WTC11 (cell line): ENCODE data around the gene LSM3. TPM values are rescaled to one million over a fixed set of nuclear protein-coding genes. Genes with fewer than 3 reads are reported as not detected.

Source experiments
- ATAC-seq: fragments of 200-7000 bp; cut with Tn5 transposase; 2 replicates; pipeline ENCODE4 v1.10.0; 2021; ENCODE audit warnings: mild to moderate bottlenecking, moderate library complexity
- CTCF ChIA-PET: fragments of 300-600 bp; sonication (Branson Sonifier 250); formaldehyde crosslinking; loops from one replicate; lab custom pipeline; 2021; ENCODE audit warnings: antibody characterized with exemption; lab: Charles Lee
- POLR2A ChIA-PET: fragments of 350-600 bp; sonication (Branson Sonifier 250); formaldehyde crosslinking; loops from one replicate; lab custom pipeline; 2021; ENCODE audit warnings: antibody characterized with exemption; lab: Charles Lee
- DNase-seq: peaks from one replicate; pipeline ENCODE4 v3.0.0; 2021; ENCODE audit warnings: low spot score
- H3K27ac Mint-ChIP-seq: 2 replicates; pipeline ENCODE4 v1.8.0; 2021; ENCODE audit warnings: mixed read lengths
- H3K27me3 Mint-ChIP-seq: 2 replicates; pipeline ENCODE4 v1.8.0; 2021; ENCODE audit warnings: low read depth, mild to moderate bottlenecking, moderate library complexity, mixed read lengths
- H3K36me3 Mint-ChIP-seq: 2 replicates; pipeline ENCODE4 v1.8.0; 2021; ENCODE audit warnings: mixed read lengths
- H3K4me1 Mint-ChIP-seq: 2 replicates; pipeline ENCODE4 v1.8.0; 2022; ENCODE audit warnings: mixed read lengths
- H3K4me3 Mint-ChIP-seq: 2 replicates; pipeline ENCODE4 v1.8.0; 2021; ENCODE audit warnings: mild to moderate bottlenecking, moderate library complexity, mixed read lengths
- H3K9me3 Mint-ChIP-seq: 2 replicates; pipeline ENCODE4 v1.8.0; 2021; ENCODE audit warnings: mixed read lengths
- GTF2I ChIP-seq: fragments of 250-450 bp; sonication (Bioruptor Pico); conservative IDR thresholded peaks from 2 replicates; pipeline ENCODE4 v1.4.0; 2021; ENCODE audit warnings: mild to moderate bottlenecking
- JUN ChIP-seq: sonication (generic); formaldehyde crosslinking; IDR thresholded peaks from 2 replicates; pipeline ENCODE4 v1.8.0; 2023; ENCODE audit warnings: mild to moderate bottlenecking, missing genetic modification reagents
- KAT7 ChIP-seq: sonication (generic); formaldehyde crosslinking; IDR thresholded peaks from 2 replicates; pipeline ENCODE4 v1.8.1; 2023; ENCODE audit warnings: missing genetic modification reagents, mild to moderate bottlenecking, borderline replicate concordance
- MXD4 ChIP-seq: fragments of 250-450 bp; sonication (Bioruptor Pico); IDR thresholded peaks from 2 replicates; pipeline ENCODE4 v1.8.0; 2021; ENCODE audit warnings: mild to moderate bottlenecking, moderate library complexity, borderline replicate concordance
- MYBL2 ChIP-seq: sonication (generic); formaldehyde crosslinking; IDR thresholded peaks from 2 replicates; pipeline ENCODE4 v1.8.1; 2023; ENCODE audit warnings: mild to moderate bottlenecking, moderate library complexity, missing genetic modification reagents
- NFE2L1 ChIP-seq: sonication (generic); formaldehyde crosslinking; IDR thresholded peaks from 2 replicates; pipeline ENCODE4 v1.8.1; 2023; ENCODE audit warnings: missing genetic modification reagents
- NFYB ChIP-seq: sonication (generic); formaldehyde crosslinking; conservative IDR thresholded peaks from 2 replicates; pipeline ENCODE4 v1.8.0; 2022; ENCODE audit warnings: low read depth, missing genetic modification reagents
- NR1H2 ChIP-seq: sonication (generic); formaldehyde crosslinking; IDR thresholded peaks from 2 replicates; pipeline ENCODE4 v1.9.0; 2021; ENCODE audit warnings: mild to moderate bottlenecking, moderate library complexity, missing genetic modification reagents
- RORB ChIP-seq: fragments of 250-450 bp; sonication (Bioruptor Pico); IDR thresholded peaks from 2 replicates; pipeline ENCODE4 v1.9.0; 2021; ENCODE audit warnings: mild to moderate bottlenecking
- TCF7 ChIP-seq: sonication (generic); formaldehyde crosslinking; IDR thresholded peaks from 2 replicates; pipeline ENCODE4 v1.8.0; 2022; ENCODE audit warnings: mild to moderate bottlenecking, low read depth, missing genetic modification reagents, moderate library complexity
- TEAD1 ChIP-seq: sonication (generic); formaldehyde crosslinking; IDR thresholded peaks from 2 replicates; pipeline ENCODE4 v1.8.0; 2022; ENCODE audit warnings: mild to moderate bottlenecking, missing genetic modification reagents
- ZNF121 ChIP-seq: sonication (generic); formaldehyde crosslinking; IDR thresholded peaks from 2 replicates; pipeline ENCODE4 v1.8.0; 2023; ENCODE audit warnings: missing genetic modification reagents
- ZNF138 ChIP-seq: sonication (generic); formaldehyde crosslinking; conservative IDR thresholded peaks from 2 replicates; pipeline ENCODE4 v1.8.1; 2022; ENCODE audit warnings: mild to moderate bottlenecking, moderate library complexity, missing genetic modification reagents
- ZNF219 ChIP-seq: sonication (generic); formaldehyde crosslinking; IDR thresholded peaks from 2 replicates; pipeline ENCODE4 v1.8.0; 2023; ENCODE audit warnings: missing genetic modification reagents, mild to moderate bottlenecking, borderline replicate concordance
- ZNF263 ChIP-seq: sonication (generic); formaldehyde crosslinking; IDR thresholded peaks from 2 replicates; pipeline ENCODE4 v1.8.1; 2022; ENCODE audit warnings: low read depth, mild to moderate bottlenecking, moderate library complexity, missing genetic modification reagents
- ZNF671 ChIP-seq: fragments of 250-450 bp; sonication (Bioruptor Pico); IDR thresholded peaks from 2 replicates; pipeline ENCODE4 v1.8.0; 2021; ENCODE audit warnings: mild to moderate bottlenecking
- total RNA-seq: library from RNA; stranded (reverse); gene quantifications from 3 replicates; pipeline ENCODE4 v1.2.3, GENCODE V29; 2021
- TF ChIP-seq, protein P1 (sequence below): sonication (generic); formaldehyde crosslinking; IDR thresholded peaks from 2 replicates; pipeline ENCODE4 v1.8.1; 2023; ENCODE audit warnings: mild to moderate bottlenecking, missing genetic modification reagents
- TF ChIP-seq, protein P2 (sequence below): sonication (generic); formaldehyde crosslinking; IDR thresholded peaks from 2 replicates; pipeline ENCODE4 v1.8.0; 2023; ENCODE audit warnings: missing genetic modification reagents, mild to moderate bottlenecking, borderline replicate concordance
- TF ChIP-seq, protein P3 (sequence below): fragments of 250-450 bp; sonication (Bioruptor Pico); IDR thresholded peaks from 2 replicates; pipeline ENCODE4 v1.9.0; 2021; ENCODE audit warnings: mild to moderate bottlenecking
- TF ChIP-seq, protein P4 (sequence below): sonication (generic); formaldehyde crosslinking; IDR thresholded peaks from 2 replicates; pipeline ENCODE4 v1.8.1; 2022; ENCODE audit warnings: mild to moderate bottlenecking, moderate library complexity, missing genetic modification reagents
- TF ChIP-seq, protein P5 (sequence below): fragments of 200-600 bp; IDR thresholded peaks from 2 replicates; pipeline ENCODE4 v1.8.0; 2022; ENCODE audit warnings: antibody characterized with exemption
- TF ChIP-seq, protein P6 (sequence below): sonication (generic); formaldehyde crosslinking; IDR thresholded peaks from 2 replicates; pipeline ENCODE4 v1.8.1; 2023; ENCODE audit warnings: mild to moderate bottlenecking, missing genetic modification reagents, moderate library complexity

LSM3 gene
- total RNA-seq, 1 experiment from 2014 or later, result 21.4 TPM

DNA sequence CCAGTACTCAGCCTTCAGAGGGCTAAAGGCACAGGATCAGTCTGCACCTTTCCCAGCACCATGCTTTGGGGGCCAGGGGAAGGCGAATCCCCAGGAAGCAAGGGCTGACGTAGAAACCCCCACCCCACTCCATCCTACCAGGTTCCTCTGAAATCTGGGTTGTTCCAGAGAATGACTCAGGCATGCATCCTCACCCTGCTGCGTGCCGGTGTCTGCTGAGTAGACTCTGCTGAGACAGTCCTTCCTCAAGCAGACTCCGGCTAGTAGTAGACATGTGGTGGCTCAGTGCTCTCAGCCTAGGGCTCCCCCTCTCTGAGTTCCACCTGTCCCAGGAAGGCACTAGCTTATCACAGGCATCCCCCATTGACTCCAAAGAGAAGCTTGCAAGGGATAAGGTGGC is 44.7 kb upstream of the LSM3 start:
- no peak overlapping the region for H3K27ac Mint-ChIP-seq
- ATAC-seq, result no peak
- TF ChIP-seq ZNF219 (CRISPR knock-in tag) (no peak), NFYB (CRISPR knock-in tag) (no peak), KAT7 (CRISPR knock-in tag) (no peak), MYBL2 (CRISPR knock-in tag) (no peak), NR1H2 (no peak), TCF7 (CRISPR knock-in tag) (no peak), ZNF263 (CRISPR knock-in tag) (no peak), MXD4 (CRISPR knock-in tag) (no peak), NFE2L1 (CRISPR knock-in tag) (no peak), ZNF138 (no peak), GTF2I (CRISPR knock-in tag) (no peak), TEAD1 (CRISPR knock-in tag) (no peak)
- TF ChIP-seq, protein P1, sequence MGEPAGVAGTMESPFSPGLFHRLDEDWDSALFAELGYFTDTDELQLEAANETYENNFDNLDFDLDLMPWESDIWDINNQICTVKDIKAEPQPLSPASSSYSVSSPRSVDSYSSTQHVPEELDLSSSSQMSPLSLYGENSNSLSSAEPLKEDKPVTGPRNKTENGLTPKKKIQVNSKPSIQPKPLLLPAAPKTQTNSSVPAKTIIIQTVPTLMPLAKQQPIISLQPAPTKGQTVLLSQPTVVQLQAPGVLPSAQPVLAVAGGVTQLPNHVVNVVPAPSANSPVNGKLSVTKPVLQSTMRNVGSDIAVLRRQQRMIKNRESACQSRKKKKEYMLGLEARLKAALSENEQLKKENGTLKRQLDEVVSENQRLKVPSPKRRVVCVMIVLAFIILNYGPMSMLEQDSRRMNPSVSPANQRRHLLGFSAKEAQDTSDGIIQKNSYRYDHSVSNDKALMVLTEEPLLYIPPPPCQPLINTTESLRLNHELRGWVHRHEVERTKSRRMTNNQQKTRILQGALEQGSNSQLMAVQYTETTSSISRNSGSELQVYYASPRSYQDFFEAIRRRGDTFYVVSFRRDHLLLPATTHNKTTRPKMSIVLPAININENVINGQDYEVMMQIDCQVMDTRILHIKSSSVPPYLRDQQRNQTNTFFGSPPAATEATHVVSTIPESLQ (CRISPR knock-in tag), result no peak
- TF ChIP-seq, protein P2, sequence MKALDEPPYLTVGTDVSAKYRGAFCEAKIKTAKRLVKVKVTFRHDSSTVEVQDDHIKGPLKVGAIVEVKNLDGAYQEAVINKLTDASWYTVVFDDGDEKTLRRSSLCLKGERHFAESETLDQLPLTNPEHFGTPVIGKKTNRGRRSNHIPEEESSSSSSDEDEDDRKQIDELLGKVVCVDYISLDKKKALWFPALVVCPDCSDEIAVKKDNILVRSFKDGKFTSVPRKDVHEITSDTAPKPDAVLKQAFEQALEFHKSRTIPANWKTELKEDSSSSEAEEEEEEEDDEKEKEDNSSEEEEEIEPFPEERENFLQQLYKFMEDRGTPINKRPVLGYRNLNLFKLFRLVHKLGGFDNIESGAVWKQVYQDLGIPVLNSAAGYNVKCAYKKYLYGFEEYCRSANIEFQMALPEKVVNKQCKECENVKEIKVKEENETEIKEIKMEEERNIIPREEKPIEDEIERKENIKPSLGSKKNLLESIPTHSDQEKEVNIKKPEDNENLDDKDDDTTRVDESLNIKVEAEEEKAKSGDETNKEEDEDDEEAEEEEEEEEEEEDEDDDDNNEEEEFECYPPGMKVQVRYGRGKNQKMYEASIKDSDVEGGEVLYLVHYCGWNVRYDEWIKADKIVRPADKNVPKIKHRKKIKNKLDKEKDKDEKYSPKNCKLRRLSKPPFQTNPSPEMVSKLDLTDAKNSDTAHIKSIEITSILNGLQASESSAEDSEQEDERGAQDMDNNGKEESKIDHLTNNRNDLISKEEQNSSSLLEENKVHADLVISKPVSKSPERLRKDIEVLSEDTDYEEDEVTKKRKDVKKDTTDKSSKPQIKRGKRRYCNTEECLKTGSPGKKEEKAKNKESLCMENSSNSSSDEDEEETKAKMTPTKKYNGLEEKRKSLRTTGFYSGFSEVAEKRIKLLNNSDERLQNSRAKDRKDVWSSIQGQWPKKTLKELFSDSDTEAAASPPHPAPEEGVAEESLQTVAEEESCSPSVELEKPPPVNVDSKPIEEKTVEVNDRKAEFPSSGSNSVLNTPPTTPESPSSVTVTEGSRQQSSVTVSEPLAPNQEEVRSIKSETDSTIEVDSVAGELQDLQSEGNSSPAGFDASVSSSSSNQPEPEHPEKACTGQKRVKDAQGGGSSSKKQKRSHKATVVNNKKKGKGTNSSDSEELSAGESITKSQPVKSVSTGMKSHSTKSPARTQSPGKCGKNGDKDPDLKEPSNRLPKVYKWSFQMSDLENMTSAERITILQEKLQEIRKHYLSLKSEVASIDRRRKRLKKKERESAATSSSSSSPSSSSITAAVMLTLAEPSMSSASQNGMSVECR (CRISPR knock-in tag), result no peak
- TF ChIP-seq, protein P3, sequence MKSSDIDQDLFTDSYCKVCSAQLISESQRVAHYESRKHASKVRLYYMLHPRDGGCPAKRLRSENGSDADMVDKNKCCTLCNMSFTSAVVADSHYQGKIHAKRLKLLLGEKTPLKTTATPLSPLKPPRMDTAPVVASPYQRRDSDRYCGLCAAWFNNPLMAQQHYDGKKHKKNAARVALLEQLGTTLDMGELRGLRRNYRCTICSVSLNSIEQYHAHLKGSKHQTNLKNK (CRISPR knock-in tag), result no peak
- TF ChIP-seq, protein P4, sequence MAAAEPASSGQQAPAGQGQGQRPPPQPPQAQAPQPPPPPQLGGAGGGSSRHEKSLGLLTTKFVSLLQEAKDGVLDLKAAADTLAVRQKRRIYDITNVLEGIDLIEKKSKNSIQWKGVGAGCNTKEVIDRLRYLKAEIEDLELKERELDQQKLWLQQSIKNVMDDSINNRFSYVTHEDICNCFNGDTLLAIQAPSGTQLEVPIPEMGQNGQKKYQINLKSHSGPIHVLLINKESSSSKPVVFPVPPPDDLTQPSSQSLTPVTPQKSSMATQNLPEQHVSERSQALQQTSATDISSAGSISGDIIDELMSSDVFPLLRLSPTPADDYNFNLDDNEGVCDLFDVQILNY (CRISPR knock-in tag), result no peak
- TF ChIP-seq, protein P5, sequence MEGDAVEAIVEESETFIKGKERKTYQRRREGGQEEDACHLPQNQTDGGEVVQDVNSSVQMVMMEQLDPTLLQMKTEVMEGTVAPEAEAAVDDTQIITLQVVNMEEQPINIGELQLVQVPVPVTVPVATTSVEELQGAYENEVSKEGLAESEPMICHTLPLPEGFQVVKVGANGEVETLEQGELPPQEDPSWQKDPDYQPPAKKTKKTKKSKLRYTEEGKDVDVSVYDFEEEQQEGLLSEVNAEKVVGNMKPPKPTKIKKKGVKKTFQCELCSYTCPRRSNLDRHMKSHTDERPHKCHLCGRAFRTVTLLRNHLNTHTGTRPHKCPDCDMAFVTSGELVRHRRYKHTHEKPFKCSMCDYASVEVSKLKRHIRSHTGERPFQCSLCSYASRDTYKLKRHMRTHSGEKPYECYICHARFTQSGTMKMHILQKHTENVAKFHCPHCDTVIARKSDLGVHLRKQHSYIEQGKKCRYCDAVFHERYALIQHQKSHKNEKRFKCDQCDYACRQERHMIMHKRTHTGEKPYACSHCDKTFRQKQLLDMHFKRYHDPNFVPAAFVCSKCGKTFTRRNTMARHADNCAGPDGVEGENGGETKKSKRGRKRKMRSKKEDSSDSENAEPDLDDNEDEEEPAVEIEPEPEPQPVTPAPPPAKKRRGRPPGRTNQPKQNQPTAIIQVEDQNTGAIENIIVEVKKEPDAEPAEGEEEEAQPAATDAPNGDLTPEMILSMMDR, result no peak
- no peaks in the 10 kb centered on the region for H3K4me1 Mint-ChIP-seq
- no peak overlapping the region for H3K4me3 Mint-ChIP-seq
- no peaks in the 10 kb centered on the region for H3K27me3 Mint-ChIP-seq
- H3K36me3 Mint-ChIP-seq, result peaks cover 40% of the 10 kb centered on the region
- POLR2A ChIA-PET, result no interaction called here
- no peak for DNase-seq
- CTCF ChIA-PET, result interaction anchor here (1.3 to 1.5 kb wide), 2 partner anchors 70 to 237 kb away, joined by 4 read pairs; no protein-coding TSS in a partner anchor
- peaks cover 1% of the 10 kb centered on the region for H3K9me3 Mint-ChIP-seq

DNA sequence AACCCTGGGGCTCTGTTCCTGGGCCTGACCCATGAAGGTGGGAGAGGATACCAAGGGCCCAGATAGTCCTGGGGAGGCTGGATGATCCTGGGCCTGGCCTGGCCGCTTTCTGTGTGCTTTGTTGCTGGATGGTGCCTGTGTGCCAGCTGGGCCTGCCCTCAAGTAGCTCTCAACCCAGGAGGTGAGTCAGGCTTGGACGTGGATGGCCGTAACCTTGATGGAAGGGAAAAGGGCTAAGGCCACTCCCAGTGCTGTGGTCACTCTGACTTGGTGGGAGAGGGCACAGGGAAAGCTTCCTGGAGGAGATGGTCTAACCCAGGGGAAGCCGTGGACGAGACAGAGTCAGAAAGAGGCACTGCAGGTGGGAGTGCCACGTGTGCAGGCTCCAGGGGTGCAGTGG is 44.3 kb upstream of the LSM3 start:
- Mint-ChIP-seq H3K27ac (no peak overlapping the region), H3K36me3 (peaks cover 38% of the 10 kb centered on the region)

More for the DNA sequence above, 44.3 kb upstream of the LSM3 start:
- CTCF ChIA-PET, result interaction anchor here (1.3 to 1.5 kb wide), 2 partner anchors 69 to 238 kb away, joined by 4 read pairs; no protein-coding TSS in a partner anchor
- ATAC-seq, result no peak
- POLR2A ChIA-PET, result no interaction called here
- Mint-ChIP-seq H3K9me3 (no peaks in the 10 kb centered on the region), H3K27me3 (no peaks in the 10 kb centered on the region), H3K4me1 (no peaks in the 10 kb centered on the region), H3K4me3 (no peak overlapping the region)
- no peak for DNase-seq
- no peak for TF ChIP-seq ZNF671
- TF ChIP-seq, protein P6, sequence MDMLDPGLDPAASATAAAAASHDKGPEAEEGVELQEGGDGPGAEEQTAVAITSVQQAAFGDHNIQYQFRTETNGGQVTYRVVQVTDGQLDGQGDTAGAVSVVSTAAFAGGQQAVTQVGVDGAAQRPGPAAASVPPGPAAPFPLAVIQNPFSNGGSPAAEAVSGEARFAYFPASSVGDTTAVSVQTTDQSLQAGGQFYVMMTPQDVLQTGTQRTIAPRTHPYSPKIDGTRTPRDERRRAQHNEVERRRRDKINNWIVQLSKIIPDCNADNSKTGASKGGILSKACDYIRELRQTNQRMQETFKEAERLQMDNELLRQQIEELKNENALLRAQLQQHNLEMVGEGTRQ, result no peak
- no peak for TF ChIP-seq RORB (CRISPR knock-in tag)
- TF ChIP-seq, protein P1 (CRISPR knock-in tag), result no peak
- TF ChIP-seq JUN (CRISPR knock-in tag), result no peak
- TF ChIP-seq, protein P3 (CRISPR knock-in tag), result no peak
- no peak for TF ChIP-seq ZNF121 (CRISPR knock-in tag)
